ENCODE measurements around the gene VWC2.

VWC2 gene

GRCh38 chr7:49911909-49912308 lies 138.5 kb downstream of the VWC2 start:
- no peak overlapping the region for H2AFZ ChIP-seq (ENCODE audit: low read length)
- no peaks in the 10 kb centered on the region for H3K79me2 ChIP-seq (ENCODE audit: insufficient read depth, low read length)
- TF ChIP-seq, protein P1, sequence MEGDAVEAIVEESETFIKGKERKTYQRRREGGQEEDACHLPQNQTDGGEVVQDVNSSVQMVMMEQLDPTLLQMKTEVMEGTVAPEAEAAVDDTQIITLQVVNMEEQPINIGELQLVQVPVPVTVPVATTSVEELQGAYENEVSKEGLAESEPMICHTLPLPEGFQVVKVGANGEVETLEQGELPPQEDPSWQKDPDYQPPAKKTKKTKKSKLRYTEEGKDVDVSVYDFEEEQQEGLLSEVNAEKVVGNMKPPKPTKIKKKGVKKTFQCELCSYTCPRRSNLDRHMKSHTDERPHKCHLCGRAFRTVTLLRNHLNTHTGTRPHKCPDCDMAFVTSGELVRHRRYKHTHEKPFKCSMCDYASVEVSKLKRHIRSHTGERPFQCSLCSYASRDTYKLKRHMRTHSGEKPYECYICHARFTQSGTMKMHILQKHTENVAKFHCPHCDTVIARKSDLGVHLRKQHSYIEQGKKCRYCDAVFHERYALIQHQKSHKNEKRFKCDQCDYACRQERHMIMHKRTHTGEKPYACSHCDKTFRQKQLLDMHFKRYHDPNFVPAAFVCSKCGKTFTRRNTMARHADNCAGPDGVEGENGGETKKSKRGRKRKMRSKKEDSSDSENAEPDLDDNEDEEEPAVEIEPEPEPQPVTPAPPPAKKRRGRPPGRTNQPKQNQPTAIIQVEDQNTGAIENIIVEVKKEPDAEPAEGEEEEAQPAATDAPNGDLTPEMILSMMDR (conservative IDR thresholded peaks at IDR 0.05; ENCODE audit: low read length): no peak
- TF ChIP-seq EZH2phosphoT487 (IDR thresholded peaks at IDR 0.05; ENCODE audit: borderline replicate concordance): no peak
- no peaks in the 10 kb centered on the region for H4K20me1 ChIP-seq (ENCODE audit: insufficient read depth, low read length, poor library complexity, severe bottlenecking)
- H3K4me1 ChIP-seq (ENCODE audit: insufficient read depth, low read length, poor library complexity, severe bottlenecking): no peaks in the 10 kb centered on the region
- H3F3A ChIP-seq (ENCODE audit: low read depth): no peaks in the 10 kb centered on the region
- no peaks in the 10 kb centered on the region for H3K36me3 ChIP-seq (ENCODE audit: insufficient read depth, low read length)
- H3K9ac ChIP-seq (ENCODE audit: low read depth, low read length, poor library complexity, severe bottlenecking): no peak overlapping the region
- no peak overlapping the region for H3K4me2 ChIP-seq (ENCODE audit: low read depth, low read length, poor library complexity, severe bottlenecking)
- no peak overlapping the region for H3K4me3 ChIP-seq (ENCODE audit: low read length, poor library complexity, severe bottlenecking)
- no peaks in the 10 kb centered on the region for H3K9me3 ChIP-seq (ENCODE audit: insufficient read depth, low read depth, low read length)
- no peaks in the 10 kb centered on the region; the same call in none of the 2 replicates for H3K9me2 ChIP-seq (replicated peaks; ENCODE audit: low read depth, low read length)
- no peaks in the 10 kb centered on the region for H3K27me3 ChIP-seq (ENCODE audit: insufficient read depth, low read length, poor library complexity, severe bottlenecking)

- no peak for TF ChIP-seq EZH2phosphoT487 (IDR thresholded peaks at IDR 0.05; ENCODE audit: borderline replicate concordance)
- TF ChIP-seq, protein P1 (conservative IDR thresholded peaks at IDR 0.05; ENCODE audit: low read length): no peak
- Histone ChIP-seq H2AFZ (ENCODE audit: low read length) (no peak overlapping the region), H3K9ac (ENCODE audit: low read depth, low read length, poor library complexity, severe bottlenecking) (no peak overlapping the region), H3K27me3 (ENCODE audit: insufficient read depth, low read length, poor library complexity, severe bottlenecking) (no peaks in the 10 kb centered on the region), H3K79me2 (ENCODE audit: insufficient read depth, low read length) (no peaks in the 10 kb centered on the region), H3K4me1 (ENCODE audit: insufficient read depth, low read length, poor library complexity, severe bottlenecking) (no peaks in the 10 kb centered on the region), H3K36me3 (ENCODE audit: insufficient read depth, low read length) (no peaks in the 10 kb centered on the region), H3K9me2 (replicated peaks; ENCODE audit: low read depth, low read length) (no peaks in the 10 kb centered on the region), H4K20me1 (ENCODE audit: insufficient read depth, low read length, poor library complexity, severe bottlenecking) (no peaks in the 10 kb centered on the region), H3K4me3 (ENCODE audit: low read length, poor library complexity, severe bottlenecking) (no peak overlapping the region), H3K4me2 (ENCODE audit: low read depth, low read length, poor library complexity, severe bottlenecking) (no peak overlapping the region), H3K9me3 (ENCODE audit: insufficient read depth, low read depth, low read length) (no peaks in the 10 kb centered on the region), H3F3A (ENCODE audit: low read depth) (no peaks in the 10 kb centered on the region)
Observed at GRCh38 chr7:49926720-49927119, 153.3 kb downstream of the VWC2 start.

GRCh38 chr7:49927631-49928030 lies 154.2 kb downstream of the VWC2 start:
- H3K27me3 ChIP-seq (ENCODE audit: insufficient read depth, low read length, poor library complexity, severe bottlenecking): no peaks in the 10 kb centered on the region
- H4K20me1 ChIP-seq (ENCODE audit: insufficient read depth, low read length, poor library complexity, severe bottlenecking): no peaks in the 10 kb centered on the region
- H3K79me2 ChIP-seq (ENCODE audit: insufficient read depth, low read length): no peaks in the 10 kb centered on the region
- no peaks in the 10 kb centered on the region for H3K9me2 ChIP-seq (replicated peaks; ENCODE audit: low read depth, low read length)
- no peaks in the 10 kb centered on the region for H3F3A ChIP-seq (ENCODE audit: low read depth)
- no peaks in the 10 kb centered on the region for H3K36me3 ChIP-seq (ENCODE audit: insufficient read depth, low read length)
- H3K9me3 ChIP-seq (ENCODE audit: insufficient read depth, low read depth, low read length): no peaks in the 10 kb centered on the region
- H2AFZ ChIP-seq (ENCODE audit: low read length): no peak overlapping the region
- no peaks in the 10 kb centered on the region for H3K4me1 ChIP-seq (ENCODE audit: insufficient read depth, low read length, poor library complexity, severe bottlenecking)
- no peak overlapping the region for H3K9ac ChIP-seq (ENCODE audit: low read depth, low read length, poor library complexity, severe bottlenecking)
- H3K4me3 ChIP-seq (ENCODE audit: low read length, poor library complexity, severe bottlenecking): no peak overlapping the region
- no peak for TF ChIP-seq EZH2phosphoT487 (IDR thresholded peaks at IDR 0.05; ENCODE audit: borderline replicate concordance)
- TF ChIP-seq, protein P1 (conservative IDR thresholded peaks at IDR 0.05; ENCODE audit: low read length): no peak
- no peak overlapping the region for H3K4me2 ChIP-seq (ENCODE audit: low read depth, low read length, poor library complexity, severe bottlenecking)
